HepG2 (cell line): ENCODE data around the gene FIS1. TPM values are rescaled to one million over a fixed set of nuclear protein-coding genes. Genes with fewer than 3 reads are reported as not detected.

Experiments
- ATAC-seq: fragments of 200-7000 bp; cut with Tn5 transposase; 3 replicates; pipeline ENCODE4 v1.9.1; 2020; ENCODE audit warnings: mild to moderate bottlenecking, moderate library complexity
- BruUV-seq: library from RNA; stranded (reverse); fragments of 400-500 nt; replicated peaks from 2 replicates; lab custom pipeline; 2021; lab: Mats Ljungman, UMichigan
- CTCF ChIA-PET: fragments of 300-600 bp; formaldehyde crosslinking; extraction: SDS; loops from one replicate; lab custom pipeline; 2021; ENCODE audit warnings: low total read pairs, inconsistent platforms, low intra/inter-chr PET ratio; lab: Yijun Ruan, JAX
- POLR2A ChIA-PET: fragments of 350-600 bp; sonication (Branson Sonifier 250); formaldehyde crosslinking; loops from one replicate; lab custom pipeline; 2020; ENCODE audit warnings: antibody characterized with exemption, inconsistent platforms; lab: Yijun Ruan, JAX
- DNase-seq: peaks from one replicate; pipeline ENCODE4 v3.0.0-alpha.2; 2015; ENCODE audit warnings: low spot score
- FAIRE-seq: peaks from 3 replicates; lab custom pipeline; 2011; peaks lifted over from hg19 to GRCh38; lab: Jason Lieb, UNC
- H2AFZ ChIP-seq: one replicate; pipeline ENCODE4 v1.6.1; 2011; ENCODE audit warnings: low read length, inconsistent platforms
- H3K27ac ChIP-seq: fragments of 300-600 bp; 3 replicates; pipeline ENCODE4 v1.8.0; 2011; ENCODE audit warnings: mixed run types, mild to moderate bottlenecking, mixed read lengths, low read length, inconsistent platforms; ENCODE audit not compliant: insufficient read depth; ENCODE audit errors: extremely low read length
- H3K27me3 ChIP-seq, 2 experiments: fragments of 200-600 bp in 1 of 2; 2 replicates in 1 of 2; 3 replicates in 1 of 2; pipeline versions ENCODE4 v1.6.0 to v1.8.0; 2011; ENCODE audit warnings: low read length in 2 of 2, mild to moderate bottlenecking in 2 of 2, moderate library complexity in 2 of 2, inconsistent platforms in 1 of 2; ENCODE audit not compliant: insufficient read depth in 2 of 2, control insufficient read depth in 1 of 2
- H3K36me3 ChIP-seq, 2 experiments: fragments of 200-600 bp in 1 of 2; replicated peaks in 1 of 2; 2 replicates in 1 of 2; 3 replicates in 1 of 2; pipeline versions ENCODE4 v1.5.1 to v1.8.0; 2011; ENCODE audit warnings: low read length in 2 of 2, inconsistent platforms in 1 of 2; ENCODE audit not compliant: insufficient read depth in 2 of 2, control insufficient read depth in 1 of 2
- H3K4me1 ChIP-seq: 2 replicates; pipeline ENCODE4 v1.5.1; 2012; ENCODE audit warnings: low read length, inconsistent platforms; ENCODE audit not compliant: insufficient read depth
- H3K4me2 ChIP-seq: 2 replicates; pipeline ENCODE4 v1.6.0; 2011; ENCODE audit warnings: low read depth, low read length, inconsistent platforms
- H3K4me3 ChIP-seq, 3 experiments: fragments of 200-600 bp in 1 of 3; sonication (generic), shearing (Covaris generic) in 1 of 3; replicated peaks in 1 of 3; 2 replicates each; pipeline ENCODE4 v1.5.1; 2011 to 2016; ENCODE audit warnings: low read length in 3 of 3, inconsistent platforms in 2 of 3, low read depth in 2 of 3, mild to moderate bottlenecking in 2 of 3, control low read depth in 1 of 3, mixed read lengths in 1 of 3; ENCODE audit not compliant: insufficient read depth in 1 of 3
- H3K79me2 ChIP-seq: one replicate; pipeline ENCODE4 v1.6.1; 2011; ENCODE audit warnings: low read length, inconsistent platforms; ENCODE audit not compliant: insufficient read depth
- H3K9ac ChIP-seq: 2 replicates; pipeline ENCODE4 v1.6.0; 2011; ENCODE audit warnings: mild to moderate bottlenecking, low read depth, low read length, inconsistent platforms; ENCODE audit not compliant: insufficient read depth
- H3K9me3 ChIP-seq: 2 replicates; pipeline ENCODE4 v1.5.1; 2012; ENCODE audit warnings: mild to moderate bottlenecking, low read length
- H4K20me1 ChIP-seq: 2 replicates; pipeline ENCODE4 v1.6.0; 2011; ENCODE audit warnings: inconsistent platforms, mild to moderate bottlenecking, low read length, moderate library complexity; ENCODE audit not compliant: insufficient read depth
- AGO2 ChIP-seq: fragments of 200-400 bp; formaldehyde crosslinking; optimal IDR thresholded peaks from 2 replicates; pipeline ENCODE3; 2017; ENCODE audit warnings: mild to moderate bottlenecking, low read depth, low read length, moderate library complexity
- AKAP8 ChIP-seq: sonication (generic); formaldehyde crosslinking; IDR thresholded peaks from 2 replicates; pipeline ENCODE4 v1.5.1; 2020; ENCODE audit warnings: mild to moderate bottlenecking, missing genetic modification reagents
- RBFOX2 ChIP-seq: fragments of 200-400 bp; formaldehyde crosslinking; IDR thresholded peaks from 2 replicates; pipeline ENCODE4 v1.6.1; 2017; ENCODE audit warnings: low read depth, mild to moderate bottlenecking, low read length
- RFXAP ChIP-seq: sonication (generic); formaldehyde crosslinking; IDR thresholded peaks from 2 replicates; pipeline ENCODE4 v1.4.0; 2020; ENCODE audit warnings: missing genetic modification reagents, borderline replicate concordance
- ZNF724P ChIP-seq: sonication (generic); formaldehyde crosslinking; IDR thresholded peaks from 2 replicates; pipeline ENCODE4 v1.8.0; 2022; ENCODE audit warnings: missing genetic modification reagents, borderline replicate concordance
- ZNF776 ChIP-seq: sonication (generic); formaldehyde crosslinking; IDR thresholded peaks from 2 replicates; pipeline ENCODE4 v1.4.0; 2020; ENCODE audit warnings: mild to moderate bottlenecking, missing genetic modification reagents
- ZSCAN31 ChIP-seq: sonication (generic); formaldehyde crosslinking; IDR thresholded peaks from 2 replicates; pipeline ENCODE4 v1.5.0; 2020; ENCODE audit warnings: low read depth, mild to moderate bottlenecking, missing genetic modification reagents
- WGBS: methylation state at CpG from one replicate; pipeline ENCODE4 v1.1.6; 2017; ENCODE audit warnings: low lambda C conversion rate; 5-methylcytosine and 5-hydroxymethylcytosine counted together
- in situ Hi-C: cut with HindIII; loops from 2 replicates; pipeline ENCODE4 v1.10.0; 2017; ENCODE audit warnings: low pct_unique_long_range_greater_than_20kb; ENCODE audit not compliant: extremely low pct_ligation_motif_present
- intact Hi-C: fragments of 100-400 bp; cut with micrococcal nuclease; formaldehyde crosslinking; loops from one replicate; pipeline ENCODE4 v1.10.0; 2022; ENCODE audit not compliant: unreplicated experiment
- polyA plus RNA-seq, 8 experiments: library from polyadenylated mRNA; depleted of rRNA in 3 of 8; stranded (reverse) in 7 of 8; unstranded in 1 of 8; fragments of >200 nt; fragmentation: Illumina TruSeq in 4 of 8; extraction: Trizol in 4 of 8; gene quantifications; 2 replicates each; pipeline versions ENCODE4 v1.2.1 to v1.2.3, GENCODE V29; 2011 to 2016; ENCODE audit warnings: low read depth in 4 of 8, missing spikeins in 1 of 8, mixed read lengths in 1 of 8; ENCODE audit not compliant: insufficient read depth in 1 of 8
- total RNA-seq, 5 experiments: library from RNA; depleted of rRNA; stranded (reverse); fragments of >200 nt; fragmentation: Illumina TruSeq; extraction: Trizol; gene quantifications; 2 replicates each; pipeline ENCODE4 v1.2.3, GENCODE V29; 2016; ENCODE audit warnings: low read depth in 1 of 5
- TF ChIP-seq, protein P1 (sequence below): sonication (generic); formaldehyde crosslinking; IDR thresholded peaks from 2 replicates; pipeline ENCODE4 v1.9.0; 2022; ENCODE audit warnings: missing genetic modification reagents, mild to moderate bottlenecking, borderline replicate concordance

FIS1 gene
- total and polyA plus RNA-seq, 2 of the 13 experiments (the other 11 are each of a cell fraction or from before 2014, with no cell fraction given) = 97.5 to 101 TPM

DNA sequence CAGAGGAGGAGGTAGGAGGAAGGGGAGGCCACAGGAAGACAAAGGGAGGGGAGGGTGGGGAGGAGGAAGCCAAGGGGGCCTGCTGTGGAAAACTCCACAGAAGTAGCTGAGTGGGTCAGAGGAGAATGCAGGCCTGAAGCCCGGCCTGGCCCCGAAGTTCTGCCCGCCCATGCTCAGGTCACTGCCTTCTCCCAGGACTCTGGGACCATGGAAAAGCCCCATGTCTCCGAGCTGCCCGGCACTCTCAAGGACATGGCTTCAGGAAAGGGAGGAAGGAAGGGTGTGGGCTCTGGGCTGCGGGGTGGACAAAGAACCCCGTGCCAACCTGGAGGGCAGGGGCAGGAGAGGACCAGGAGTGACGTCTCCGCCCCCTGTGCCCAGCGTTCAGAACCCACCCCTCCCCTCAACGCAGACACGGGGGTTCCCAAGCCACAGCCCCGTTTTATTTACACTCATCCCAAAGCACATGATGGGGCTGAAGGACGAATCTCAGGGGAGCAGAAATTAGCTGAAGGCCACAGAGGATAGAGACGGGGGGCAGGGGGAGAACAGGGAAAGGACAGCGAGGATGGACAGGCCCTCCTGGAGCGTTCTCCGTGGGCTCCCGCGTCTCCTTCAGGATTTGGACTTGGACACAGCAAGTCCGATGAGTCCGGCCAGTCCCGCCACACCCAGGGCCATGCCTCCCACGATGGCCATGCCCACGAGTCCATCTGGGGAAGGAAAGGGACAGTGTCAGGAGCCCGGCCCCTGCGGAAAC lies 5.5 kb downstream of the FIS1 start:
- Histone ChIP-seq H4K20me1 (no peaks in the 10 kb centered on the region), H3K4me2 (no peak overlapping the region), H3K27me3 (no peaks in the 10 kb centered on the region), H3K4me1 (peaks cover 62% of the 10 kb centered on the region), H3K36me3 (peaks cover 8 to 20% of the 10 kb centered on the region in 2 experiments; a peak in 4 of 5 replicates), H3K4me3 (no peak overlapping the region), H3K9ac (no peak overlapping the region), H3K27ac (no peak overlapping the region), H2AFZ (no peak overlapping the region), H3K9me3 (no peaks in the 10 kb centered on the region), H3K79me2 (peaks cover 16% of the 10 kb centered on the region)
- intact Hi-C loops (no loop called here), in situ Hi-C loops (no loop called here)
- no peak for ATAC-seq
- CTCF ChIA-PET = no interaction called here
- TF ChIP-seq ZSCAN31 (CRISPR knock-in tag) = no peak
- no peak for TF ChIP-seq ZNF776 (CRISPR knock-in tag)
- no peak for TF ChIP-seq AKAP8 (CRISPR knock-in tag)
- no peak for TF ChIP-seq ZNF724P (CRISPR knock-in tag)
- no peak for DNase-seq
- FAIRE-seq = no peak
- BruUV-seq = no TSS peak
- WGBS = 94% methylated on average over 22 of the region's 27 CpGs
- POLR2A ChIA-PET = interaction anchor here (0.8 kb wide), 1 partner anchor 22 kb away, joined by 3 read pairs; the partner anchor contains the start of genes PLOD3 and ZNHIT1

DNA sequence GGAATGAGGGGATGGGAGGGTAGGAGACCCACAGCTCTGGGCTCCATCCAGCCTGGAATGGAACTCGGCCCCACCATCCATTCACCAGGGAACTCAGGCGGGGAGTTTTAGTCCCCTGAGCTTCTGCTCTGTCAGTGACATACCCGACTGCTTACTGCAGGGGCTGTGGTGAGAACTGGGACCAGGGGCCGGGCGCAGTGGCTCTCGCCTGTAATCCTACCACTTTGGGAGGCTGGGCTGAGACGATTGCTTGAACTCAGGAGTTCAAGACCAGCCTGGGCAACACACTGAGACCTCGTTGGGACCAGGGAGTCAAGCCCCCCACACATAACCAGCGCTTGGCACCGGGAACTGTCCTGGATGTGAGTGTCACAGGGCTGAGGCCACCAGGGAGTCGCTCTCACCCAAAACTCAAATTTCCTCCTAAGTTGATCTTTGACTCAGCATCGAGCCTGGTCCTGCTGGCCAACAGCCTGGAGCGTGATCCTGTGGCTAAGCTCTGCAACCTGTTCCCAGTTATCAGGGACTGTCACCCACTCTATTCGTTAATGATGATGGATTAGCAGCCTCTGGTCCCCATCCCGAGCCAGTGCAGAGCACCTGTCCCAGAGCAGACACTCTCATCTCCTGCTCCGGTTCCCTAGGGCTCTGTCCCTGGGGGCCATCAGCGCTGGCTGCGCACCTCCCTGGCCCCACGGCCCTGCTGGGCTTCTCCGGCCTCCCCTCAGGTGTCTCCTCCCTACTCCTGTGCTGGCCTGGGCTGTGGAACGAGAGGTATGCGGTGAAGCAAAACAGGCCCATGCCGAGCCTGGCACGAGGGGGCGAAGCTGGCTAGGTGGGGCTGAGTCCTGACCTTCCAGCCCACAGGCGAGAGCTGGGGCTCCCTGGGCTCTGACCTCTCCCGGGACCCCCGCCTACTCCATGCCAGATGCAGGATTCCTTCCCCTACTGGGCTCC lies 6.4 kb downstream of the FIS1 start:
- H3K4me3 ChIP-seq = no peak overlapping the region
- TF ChIP-seq RBFOX2 (peak; percentile 51; the same call in 1 of the 2 replicates), RFXAP (CRISPR knock-in tag) (no peak), AGO2 (peak; percentile 74)
- TF ChIP-seq, protein P1, sequence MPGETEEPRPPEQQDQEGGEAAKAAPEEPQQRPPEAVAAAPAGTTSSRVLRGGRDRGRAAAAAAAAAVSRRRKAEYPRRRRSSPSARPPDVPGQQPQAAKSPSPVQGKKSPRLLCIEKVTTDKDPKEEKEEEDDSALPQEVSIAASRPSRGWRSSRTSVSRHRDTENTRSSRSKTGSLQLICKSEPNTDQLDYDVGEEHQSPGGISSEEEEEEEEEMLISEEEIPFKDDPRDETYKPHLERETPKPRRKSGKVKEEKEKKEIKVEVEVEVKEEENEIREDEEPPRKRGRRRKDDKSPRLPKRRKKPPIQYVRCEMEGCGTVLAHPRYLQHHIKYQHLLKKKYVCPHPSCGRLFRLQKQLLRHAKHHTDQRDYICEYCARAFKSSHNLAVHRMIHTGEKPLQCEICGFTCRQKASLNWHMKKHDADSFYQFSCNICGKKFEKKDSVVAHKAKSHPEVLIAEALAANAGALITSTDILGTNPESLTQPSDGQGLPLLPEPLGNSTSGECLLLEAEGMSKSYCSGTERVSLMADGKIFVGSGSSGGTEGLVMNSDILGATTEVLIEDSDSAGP (CRISPR knock-in tag) = 0 out of 2 replicates have a peak, but pooled peaks have one; percentile 13
- TF ChIP-seq, all 625 proteins: peak for 3
- FAIRE-seq (no peak), DNase-seq (no peak), ATAC-seq (peak; percentile 35)
- POLR2A ChIA-PET = interaction anchor here (0.7 to 3.2 kb wide), 13 partner anchors 11 to 138 kb away, joined by 3 to 33 read pairs (median 4); partner anchors contain the start of genes MOGAT3, PLOD3 and ZNHIT1
- no peak overlapping the region for H2AFZ ChIP-seq
- in situ Hi-C loops = no loop called here
- peaks cover 56% of the 10 kb centered on the region for H3K4me1 ChIP-seq
- H3K36me3 ChIP-seq = peaks cover 7 to 20% of the 10 kb centered on the region in 2 experiments; a peak in 4 of 5 replicates
- intact Hi-C loops = no loop called here
- H3K9me3 ChIP-seq = no peaks in the 10 kb centered on the region
- peak overlapping the region; percentile 71 for H3K27ac ChIP-seq
- H3K79me2 ChIP-seq = peaks cover 10% of the 10 kb centered on the region
- BruUV-seq = no TSS peak
- peak overlapping the region; percentile 82; the same call in 1 of the 2 replicates for H3K4me2 ChIP-seq
- H3K27me3 ChIP-seq = no peaks in the 10 kb centered on the region
- H4K20me1 ChIP-seq = no peaks in the 10 kb centered on the region
- 98% methylated on average over 18 of the region's 28 CpGs for WGBS
- H3K9ac ChIP-seq = no peak overlapping the region
- CTCF ChIA-PET = no interaction called here
